Ishikawa (cell line): ENCODE results near the gene ATXN7.

Source experiments
- CEBPB ChIP-seq: IDR thresholded peaks from 2 replicates; pipeline ENCODE4 v1.6.1; 2012
- CREB1 ChIP-seq: IDR thresholded peaks from 2 replicates; pipeline ENCODE4 v1.6.1; 2012; ENCODE audit warnings: low read depth
- NFIC ChIP-seq: IDR thresholded peaks from 2 replicates; pipeline ENCODE4 v1.6.1; 2012
- RAD21 ChIP-seq: IDR thresholded peaks from 2 replicates; pipeline ENCODE4 v1.6.1; 2012; ENCODE audit warnings: low read depth
- TAF1 ChIP-seq: IDR thresholded peaks from 2 replicates; pipeline ENCODE4 v1.6.1; 2012; ENCODE audit warnings: low read depth, mild to moderate bottlenecking
- USF1 ChIP-seq: IDR thresholded peaks from 2 replicates; pipeline ENCODE4 v1.6.1; 2012

- TF ChIP-seq TAF1 (no peak), RAD21 (no peak), CREB1 (no peak), CEBPB (no peak), NFIC (no peak), USF1 (no peak)
These were observed 59.0 kb downstream of the ATXN7 start for GRCh38 chr3:63922491-63923199.
